K562 (cell line): ENCODE results near the gene TULP3. TPM values are rescaled to one million over a fixed set of nuclear protein-coding genes. Genes with fewer than 3 reads are reported as not detected.

Experiments used
- ARID2 ChIP-seq: fragments of 450-650 bp; IDR thresholded peaks from 2 replicates; pipeline ENCODE4 v1.6.1; 2017; ENCODE audit warnings: antibody characterized with exemption, mild to moderate bottlenecking
- ARNT ChIP-seq, 2 experiments: fragments of 450-650 bp; IDR thresholded peaks; 2 replicates each; pipeline ENCODE4 v1.6.1; 2016; ENCODE audit warnings: mild to moderate bottlenecking in 1 of 2
- ATF1 ChIP-seq, 2 experiments: fragments of 450-650 bp in 1 of 2; IDR thresholded peaks; 2 replicates each; pipeline ENCODE4 v1.6.1; 2016; ENCODE audit warnings: missing compliant biosample characterization in 1 of 2, missing genetic modification characterization in 1 of 2
- BHLHE40 ChIP-seq: IDR thresholded peaks from 2 replicates; pipeline ENCODE4 v1.6.1; 2011; ENCODE audit warnings: low read length, improper control_type of control experiment
- CREBBP ChIP-seq: IDR thresholded peaks from one replicate; pipeline ENCODE4 v1.6.1; 2012; ENCODE audit warnings: low read depth, mild to moderate bottlenecking, control low read depth, inconsistent platforms, low read length
- HCFC1 ChIP-seq: IDR thresholded peaks from 2 replicates; pipeline ENCODE4 v1.6.1; 2012; ENCODE audit warnings: low read depth, low read length, improper control_type of control experiment
- HNRNPLL ChIP-seq: fragments of 200-400 bp; formaldehyde crosslinking; IDR thresholded peaks from 2 replicates; pipeline ENCODE4 v1.6.1; 2017; ENCODE audit warnings: low read length, low read depth, mild to moderate bottlenecking; ENCODE audit not compliant: poor library complexity, severe bottlenecking
- MED1 ChIP-seq: sonication (generic); formaldehyde crosslinking; IDR thresholded peaks from 2 replicates; pipeline ENCODE4 v1.8.1; 2023; ENCODE audit warnings: missing genetic modification reagents, borderline replicate concordance
- NFE2 ChIP-seq: IDR thresholded peaks from 2 replicates; pipeline ENCODE4 v1.6.1; 2014; ENCODE audit warnings: antibody characterized with exemption, low read depth
- NFIX ChIP-seq: fragments of 250-450 bp; sonication (Bioruptor Pico); IDR thresholded peaks from 2 replicates; pipeline ENCODE4 v1.4.0; 2020; ENCODE audit warnings: low read depth, mild to moderate bottlenecking, moderate library complexity
- NFRKB ChIP-seq: fragments of 450-650 bp; IDR thresholded peaks from 2 replicates; pipeline ENCODE4 v1.6.1; 2016; ENCODE audit warnings: low read depth
- NONO ChIP-seq, 2 experiments: fragments of 200-400 bp in 1 of 2; fragments of 450-650 bp in 1 of 2; formaldehyde crosslinking in 1 of 2; IDR thresholded peaks; 2 replicates each; pipeline ENCODE4 v1.6.1; 2017; ENCODE audit warnings: low read depth in 2 of 2, mild to moderate bottlenecking in 2 of 2, moderate library complexity in 2 of 2, low read length in 1 of 2
- NUFIP1 ChIP-seq: fragments of 450-650 bp; IDR thresholded peaks from 2 replicates; pipeline ENCODE4 v1.6.1; 2018; ENCODE audit not compliant: partially characterized antibody
- POU5F1 ChIP-seq: fragments of 150-350 bp; IDR thresholded peaks from 2 replicates; pipeline ENCODE4 v1.6.1; 2014; ENCODE audit warnings: borderline replicate concordance, low read length, low read depth, mild to moderate bottlenecking; ENCODE audit not compliant: partially characterized antibody
- RBM17 ChIP-seq: fragments of 200-400 bp; formaldehyde crosslinking; IDR thresholded peaks from 2 replicates; pipeline ENCODE4 v1.6.1; 2017; ENCODE audit warnings: low read depth, mild to moderate bottlenecking, low read length, borderline replicate concordance
- RBM34 ChIP-seq: fragments of 200-400 bp; formaldehyde crosslinking; IDR thresholded peaks from 2 replicates; pipeline ENCODE4 v1.6.1; 2018; ENCODE audit warnings: low read length, borderline replicate concordance; ENCODE audit not compliant: insufficient read depth
- SIN3A ChIP-seq, 2 experiments: fragments of 150-350 bp in 1 of 2; IDR thresholded peaks; 2 replicates each; pipeline ENCODE4 v1.6.1; 2011 to 2016; ENCODE audit warnings: borderline replicate concordance in 2 of 2, low read depth in 2 of 2, low read length in 2 of 2, mild to moderate bottlenecking in 2 of 2, moderate library complexity in 2 of 2; ENCODE audit not compliant: control insufficient read depth in 1 of 2
- SMARCC2 ChIP-seq: fragments of 450-650 bp; IDR thresholded peaks from 2 replicates; pipeline ENCODE4 v1.6.1; 2017; ENCODE audit warnings: antibody characterized with exemption, moderate library complexity, mild to moderate bottlenecking, low read depth
- TAL1 ChIP-seq: fragments of 450-650 bp; IDR thresholded peaks from 2 replicates; pipeline ENCODE4 v1.6.1; 2016; ENCODE audit warnings: mild to moderate bottlenecking
- TCFL5 ChIP-seq: fragments of 250-450 bp; sonication (Bioruptor Pico); conservative IDR thresholded peaks from 2 replicates; pipeline ENCODE4 v1.6.1; 2021; ENCODE audit warnings: mild to moderate bottlenecking, moderate library complexity, matching md5 sums
- ZBTB1 ChIP-seq: sonication (generic); formaldehyde crosslinking; IDR thresholded peaks from 2 replicates; pipeline ENCODE4 v1.8.1; 2023; ENCODE audit warnings: missing genetic modification reagents, low read depth, mild to moderate bottlenecking, borderline replicate concordance
- ZBTB8A ChIP-seq: fragments of 450-650 bp; IDR thresholded peaks from 2 replicates; pipeline ENCODE4 v1.6.1; 2018; ENCODE audit warnings: mild to moderate bottlenecking, moderate library complexity; ENCODE audit not compliant: partially characterized antibody
- ZC3H8 ChIP-seq: fragments of 450-650 bp; IDR thresholded peaks from 2 replicates; pipeline ENCODE4 v1.6.1; 2017
- ZNF311 ChIP-seq: fragments of 250-450 bp; sonication (Bioruptor Pico); IDR thresholded peaks from 2 replicates; pipeline ENCODE4 v1.4.0; 2020; ENCODE audit warnings: mild to moderate bottlenecking, moderate library complexity
- ZNF717 ChIP-seq: fragments of 250-450 bp; sonication (Bioruptor Pico); IDR thresholded peaks from 2 replicates; pipeline ENCODE4 v1.5.0; 2021
- ZNF766 ChIP-seq: fragments of 200-800 bp; sonication (Bioruptor generic); conservative IDR thresholded peaks from 2 replicates; pipeline ENCODE4 v1.6.1; 2016; ENCODE audit warnings: missing genetic modification characterization, missing compliant biosample characterization
- polyA plus RNA-seq, 8 experiments: library from polyadenylated mRNA; depleted of rRNA in 4 of 8; stranded (reverse) in 5 of 8; unstranded in 3 of 8; fragments of >200 nt; fragmentation: Nextera tagmentation in 2 of 8; fragmentation: Illumina TruSeq in 1 of 8; extraction: Ambion mirVana in 2 of 8; extraction: Trizol in 1 of 8; gene quantifications; 2 replicates each; pipeline versions ENCODE4 v1.2.1 to v1.2.3, GENCODE V29; 2011 to 2014; ENCODE audit warnings: inconsistent platforms in 1 of 8, missing spikeins in 1 of 8
- total RNA-seq, 7 experiments: library from RNA; depleted of rRNA in 6 of 7; stranded (reverse); fragments of >200 nt in 6 of 7; fragmentation: Illumina TruSeq in 2 of 7; extraction: Trizol in 2 of 7; gene quantifications; 2 replicates each; pipeline versions ENCODE4 v1.2.1 to v1.2.3, GENCODE V29; 2011 to 2021; ENCODE audit warnings: low replicate concordance in 1 of 7
- TF ChIP-seq, protein P1 (sequence below): sonication (generic); formaldehyde crosslinking; IDR thresholded peaks from 2 replicates; pipeline ENCODE4 v1.8.0; 2022; ENCODE audit warnings: missing genetic modification reagents, mild to moderate bottlenecking, moderate library complexity, borderline replicate concordance
- TF ChIP-seq, protein P2 (sequence below): fragments of 450-650 bp; IDR thresholded peaks from 2 replicates; pipeline ENCODE4 v1.6.1; 2016; ENCODE audit warnings: borderline replicate concordance

TULP3 gene
- total and polyA plus RNA-seq, 9 of the 15 experiments (the other 6 are each of a cell fraction or from before 2014, with no cell fraction given): 3.6 to 13.3 (median 7.3) TPM

DNA sequence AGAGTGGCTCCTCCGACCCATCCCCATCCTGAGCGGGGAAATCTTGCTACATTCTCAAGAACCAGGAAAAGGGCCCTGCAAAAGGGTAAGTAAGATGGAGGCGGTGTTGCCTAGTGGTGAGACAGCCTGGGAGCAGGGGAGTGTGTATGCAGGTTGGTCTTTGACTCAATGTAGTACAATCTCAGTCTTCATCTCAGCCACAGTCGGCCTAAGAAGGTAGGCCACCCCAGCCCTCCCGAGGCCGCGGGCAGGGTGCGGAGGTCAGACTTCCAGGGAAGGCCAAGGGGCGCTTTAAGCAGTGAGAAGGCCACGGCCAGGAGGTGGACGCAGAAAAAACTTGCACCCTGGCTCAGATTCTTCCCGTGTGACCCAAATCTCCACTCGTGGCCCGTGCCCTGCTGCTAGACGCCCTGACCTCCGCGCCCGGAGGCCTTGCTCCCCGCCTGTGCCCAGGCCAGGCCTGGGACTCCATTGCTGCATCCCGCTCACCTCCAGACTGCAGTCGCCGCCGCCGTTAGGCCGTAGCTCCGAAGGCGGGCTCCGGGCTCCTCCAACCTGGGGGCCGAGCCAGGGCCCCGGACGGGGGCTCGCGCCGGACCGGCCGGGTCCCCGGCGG lies 14.2 kb upstream of the TULP3 start (continued):
- TF ChIP-seq ZC3H8 (no peak), HNRNPLL (no peak), TCFL5 (CRISPR knock-in tag) (no peak), ZBTB1 (CRISPR knock-in tag) (no peak), RBM17 (no peak), TAL1 (no peak), NUFIP1 (no peak), CREBBP (no peak), ZNF311 (no peak), ARID2 (no peak), POU5F1 (no peak), NFE2 (no peak), SIN3A (IDR thresholded peaks at IDR 0.05; ENCODE audit: borderline replicate concordance in 2 of 2, control insufficient read depth in 1 of 2, low read depth in 2 of 2, low read length in 2 of 2) (no peak; a peak in 1 of 4 replicates), BHLHE40 (no peak), MED1 (CRISPR knock-in tag) (no peak), ATF1 (CRISPR knock-in tag; IDR thresholded peaks at IDR 0.05) (no peak), ATF1 (tag; IDR thresholded peaks at IDR 0.05) (no peak), ZNF766 (CRISPR knock-in tag) (0 out of 2 replicates have a peak, but pooled peaks have one; percentile 16), ARNT (IDR thresholded peaks at IDR 0.05) (no peak), NFRKB (peak; percentile 62; the same call in 1 of the 2 replicates), RBM34 (no peak), NFIX (no peak), ZNF717 (CRISPR knock-in tag) (0 out of 2 replicates have a peak, but pooled peaks have one; percentile 15), NONO (IDR thresholded peaks at IDR 0.05; ENCODE audit: low read depth in 2 of 2, low read length in 1 of 2) (0 out of 4 replicates have a peak, but pooled peaks of 1 of the 2 experiments have one; percentile 8), SMARCC2 (no peak), ZBTB8A (no peak), HCFC1 (0 out of 2 replicates have a peak, but pooled peaks have one; percentile 12)
- TF ChIP-seq, protein P1, sequence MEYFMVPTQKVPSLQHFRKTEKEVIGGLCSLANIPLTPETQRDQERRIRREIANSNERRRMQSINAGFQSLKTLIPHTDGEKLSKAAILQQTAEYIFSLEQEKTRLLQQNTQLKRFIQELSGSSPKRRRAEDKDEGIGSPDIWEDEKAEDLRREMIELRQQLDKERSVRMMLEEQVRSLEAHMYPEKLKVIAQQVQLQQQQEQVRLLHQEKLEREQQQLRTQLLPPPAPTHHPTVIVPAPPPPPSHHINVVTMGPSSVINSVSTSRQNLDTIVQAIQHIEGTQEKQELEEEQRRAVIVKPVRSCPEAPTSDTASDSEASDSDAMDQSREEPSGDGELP (CRISPR knock-in tag): no peak
- TF ChIP-seq, protein P2, sequence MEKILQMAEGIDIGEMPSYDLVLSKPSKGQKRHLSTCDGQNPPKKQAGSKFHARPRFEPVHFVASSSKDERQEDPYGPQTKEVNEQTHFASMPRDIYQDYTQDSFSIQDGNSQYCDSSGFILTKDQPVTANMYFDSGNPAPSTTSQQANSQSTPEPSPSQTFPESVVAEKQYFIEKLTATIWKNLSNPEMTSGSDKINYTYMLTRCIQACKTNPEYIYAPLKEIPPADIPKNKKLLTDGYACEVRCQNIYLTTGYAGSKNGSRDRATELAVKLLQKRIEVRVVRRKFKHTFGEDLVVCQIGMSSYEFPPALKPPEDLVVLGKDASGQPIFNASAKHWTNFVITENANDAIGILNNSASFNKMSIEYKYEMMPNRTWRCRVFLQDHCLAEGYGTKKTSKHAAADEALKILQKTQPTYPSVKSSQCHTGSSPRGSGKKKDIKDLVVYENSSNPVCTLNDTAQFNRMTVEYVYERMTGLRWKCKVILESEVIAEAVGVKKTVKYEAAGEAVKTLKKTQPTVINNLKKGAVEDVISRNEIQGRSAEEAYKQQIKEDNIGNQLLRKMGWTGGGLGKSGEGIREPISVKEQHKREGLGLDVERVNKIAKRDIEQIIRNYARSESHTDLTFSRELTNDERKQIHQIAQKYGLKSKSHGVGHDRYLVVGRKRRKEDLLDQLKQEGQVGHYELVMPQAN: no peak
